ENCODE results near the gene IDNK.
"Not testable (repeated sequence)": the region's sequence is repeated elsewhere in the genome, so short reads cannot be mapped to it uniquely, and the experiment has no call there.

Gene IDNK

GRCh38 chr9:83622939-83623678 lies at the start of gene IDNK:
Gene IDNK, plus strand, starts transcription at chr9:83623143. Its CDS starts 29 bp downstream, at chr9:83623172.
- peak; percentile 70 for DNase-seq (ENCODE audit: low spot score)

- no peak for DNase-seq (ENCODE audit: low spot score)
These were observed 48.5 kb upstream of the IDNK start for GRCh38 chr9:83574482-83574881.

GRCh38 chr9:83582029-83582428 lies 40.9 kb upstream of the IDNK start:
- DNase-seq (ENCODE audit: low spot score) = no peak

GRCh38 chr9:83583151-83584014 lies 39.6 kb upstream of the IDNK start:
- peak; percentile 59 for DNase-seq (ENCODE audit: low spot score)

- no peak for DNase-seq (ENCODE audit: low spot score)
These were observed 37.9 kb upstream of the IDNK start for GRCh38 chr9:83584995-83585394.

- no peak for DNase-seq (ENCODE audit: low spot score)
These were observed 34.7 kb upstream of the IDNK start for GRCh38 chr9:83588256-83588655.

- peak; percentile 25 for DNase-seq (ENCODE audit: low spot score)
These were observed 25.9 kb upstream of the IDNK start for GRCh38 chr9:83596899-83597504.

GRCh38 chr9:83598487-83598886 lies 24.5 kb upstream of the IDNK start:
- DNase-seq (ENCODE audit: low spot score) = peak; percentile 37

GRCh38 chr9:83599071-83599470 lies 23.9 kb upstream of the IDNK start:
- DNase-seq (ENCODE audit: low spot score) = no peak

- DNase-seq (ENCODE audit: low spot score) = no peak
These were observed 21.5 kb upstream of the IDNK start for GRCh38 chr9:83601463-83601862.

- DNase-seq (ENCODE audit: low spot score) = not testable (repeated sequence)
These were observed 15.3 kb upstream of the IDNK start for GRCh38 chr9:83607620-83608019.

GRCh38 chr9:83613298-83613697 lies 9.6 kb upstream of the IDNK start:
- not testable (repeated sequence) for DNase-seq (ENCODE audit: low spot score)

GRCh38 chr9:83617299-83617698 lies 5.6 kb upstream of the IDNK start:
- no peak for DNase-seq (ENCODE audit: low spot score)

- peak; percentile 62 for DNase-seq (ENCODE audit: low spot score)
These were observed 1.9 kb upstream of the IDNK start for GRCh38 chr9:83620841-83621636.

GRCh38 chr9:83622433-83622938 lies 457 bp upstream of the IDNK start:
- no peak for DNase-seq (ENCODE audit: low spot score)

GRCh38 chr9:83623679-83624076 lies 735 bp downstream of the IDNK start:
- no peak for DNase-seq (ENCODE audit: low spot score)

GRCh38 chr9:83625178-83625577 lies 2.2 kb downstream of the IDNK start:
- no peak for DNase-seq (ENCODE audit: low spot score)

GRCh38 chr9:83628540-83628939 lies 5.6 kb downstream of the IDNK start:
- DNase-seq (ENCODE audit: low spot score) = no peak

GRCh38 chr9:83629433-83630104 lies 6.6 kb downstream of the IDNK start:
- no peak for DNase-seq (ENCODE audit: low spot score)

GRCh38 chr9:83630938-83631457 lies 8.1 kb downstream of the IDNK start:
- no peak for DNase-seq (ENCODE audit: low spot score)

GRCh38 chr9:83633255-83633654 lies 10.3 kb downstream of the IDNK start:
- no peak for DNase-seq (ENCODE audit: low spot score)

All from HuH-7 (cell line).